B cell (primary cell): ENCODE data around the gene MICAL3.

Experiments
- EZH2 ChIP-seq: IDR thresholded peaks from 2 replicates; pipeline ENCODE4 v1.6.1; 2012; ENCODE audit warnings: borderline replicate concordance, low read depth, mild to moderate bottlenecking, moderate library complexity, low read length; ENCODE audit not compliant: insufficient read depth, poor library complexity, severe bottlenecking
- TF ChIP-seq, protein P1 (sequence below): fragments of 200-600 bp; IDR thresholded peaks from one replicate; pipeline ENCODE4 v1.8.0; 2022; ENCODE audit warnings: antibody characterized with exemption, mild to moderate bottlenecking

DNA sequence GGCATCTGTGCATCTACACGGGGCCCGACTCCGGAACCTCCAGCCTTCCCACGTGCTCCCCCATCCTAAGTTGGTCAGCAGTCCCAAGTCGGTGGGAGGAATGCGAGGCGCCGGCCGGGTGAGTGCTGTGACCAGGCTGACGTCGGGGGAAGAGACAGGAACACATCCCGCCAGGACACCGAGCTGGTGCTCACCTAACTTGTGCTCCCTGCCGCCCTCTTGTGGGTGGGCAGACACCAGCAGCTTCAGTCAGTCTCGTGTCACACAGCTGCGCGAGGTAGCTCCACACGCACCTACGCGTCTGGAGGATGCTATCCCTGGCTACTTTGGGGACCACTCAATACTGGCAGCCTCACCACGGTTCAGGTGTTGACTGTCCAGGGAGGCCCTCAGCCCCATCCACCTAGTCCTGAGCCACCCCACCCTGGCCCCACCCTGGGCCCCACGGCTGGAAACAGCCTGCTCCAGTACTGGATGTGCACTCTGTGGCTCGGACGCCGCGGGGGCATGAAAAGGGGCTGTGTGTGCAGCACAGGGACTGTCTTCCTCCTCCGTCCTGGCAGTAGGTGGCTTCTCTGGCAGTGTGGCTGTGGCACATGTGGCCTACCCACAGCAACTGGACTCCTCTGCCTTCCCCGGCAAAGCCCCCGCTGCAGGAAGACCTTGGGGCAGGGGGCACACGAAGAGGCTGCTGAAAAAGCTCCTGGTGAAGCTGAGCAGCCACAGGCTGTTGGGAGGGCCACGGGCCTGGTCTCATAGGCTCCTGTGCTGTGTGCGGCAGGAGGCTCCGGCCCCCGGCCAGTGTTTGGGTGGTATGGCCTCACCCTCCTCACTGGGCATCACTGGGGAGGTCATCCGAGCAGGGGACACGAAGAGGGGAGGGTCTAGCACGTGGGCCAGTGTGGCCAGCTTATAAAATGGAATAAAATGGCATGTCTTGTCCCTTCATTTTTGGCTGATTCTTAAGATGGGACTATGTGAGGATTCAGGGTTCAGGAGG, 238.9 kb downstream of the MICAL3 start:
- TF ChIP-seq, protein P1, sequence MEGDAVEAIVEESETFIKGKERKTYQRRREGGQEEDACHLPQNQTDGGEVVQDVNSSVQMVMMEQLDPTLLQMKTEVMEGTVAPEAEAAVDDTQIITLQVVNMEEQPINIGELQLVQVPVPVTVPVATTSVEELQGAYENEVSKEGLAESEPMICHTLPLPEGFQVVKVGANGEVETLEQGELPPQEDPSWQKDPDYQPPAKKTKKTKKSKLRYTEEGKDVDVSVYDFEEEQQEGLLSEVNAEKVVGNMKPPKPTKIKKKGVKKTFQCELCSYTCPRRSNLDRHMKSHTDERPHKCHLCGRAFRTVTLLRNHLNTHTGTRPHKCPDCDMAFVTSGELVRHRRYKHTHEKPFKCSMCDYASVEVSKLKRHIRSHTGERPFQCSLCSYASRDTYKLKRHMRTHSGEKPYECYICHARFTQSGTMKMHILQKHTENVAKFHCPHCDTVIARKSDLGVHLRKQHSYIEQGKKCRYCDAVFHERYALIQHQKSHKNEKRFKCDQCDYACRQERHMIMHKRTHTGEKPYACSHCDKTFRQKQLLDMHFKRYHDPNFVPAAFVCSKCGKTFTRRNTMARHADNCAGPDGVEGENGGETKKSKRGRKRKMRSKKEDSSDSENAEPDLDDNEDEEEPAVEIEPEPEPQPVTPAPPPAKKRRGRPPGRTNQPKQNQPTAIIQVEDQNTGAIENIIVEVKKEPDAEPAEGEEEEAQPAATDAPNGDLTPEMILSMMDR: peak; percentile 77
- TF ChIP-seq EZH2: no peak
